GM06990 (cell line): Measurements from ENCODE around the gene CIC.

Experiments
- DNase-seq: peaks from one replicate; pipeline ENCODE4 v3.0.0-alpha.2; 2011; ENCODE audit not compliant: insufficient read length; ENCODE audit errors: extremely low read depth
- H3K27me3 ChIP-seq: replicated peaks from 2 replicates; pipeline ENCODE4 v1.6.0; 2011; ENCODE audit warnings: low read length; ENCODE audit not compliant: control insufficient read depth, insufficient read depth
- H3K36me3 ChIP-seq: 2 replicates; pipeline ENCODE4 v1.5.1; 2011; ENCODE audit warnings: low read length; ENCODE audit not compliant: control insufficient read depth, insufficient read depth
- H3K4me3 ChIP-seq: replicated peaks from 2 replicates; pipeline ENCODE4 v1.5.1; 2011; ENCODE audit warnings: low read depth, mild to moderate bottlenecking, control low read depth, low read length
- TF ChIP-seq, protein P1 (sequence below): IDR thresholded peaks from 2 replicates; pipeline ENCODE4 v1.5.1; 2011; ENCODE audit warnings: low read length, control low read depth, mild to moderate bottlenecking, inconsistent platforms; ENCODE audit not compliant: insufficient read depth, poor library complexity, severe bottlenecking

Gene CIC

DNA sequence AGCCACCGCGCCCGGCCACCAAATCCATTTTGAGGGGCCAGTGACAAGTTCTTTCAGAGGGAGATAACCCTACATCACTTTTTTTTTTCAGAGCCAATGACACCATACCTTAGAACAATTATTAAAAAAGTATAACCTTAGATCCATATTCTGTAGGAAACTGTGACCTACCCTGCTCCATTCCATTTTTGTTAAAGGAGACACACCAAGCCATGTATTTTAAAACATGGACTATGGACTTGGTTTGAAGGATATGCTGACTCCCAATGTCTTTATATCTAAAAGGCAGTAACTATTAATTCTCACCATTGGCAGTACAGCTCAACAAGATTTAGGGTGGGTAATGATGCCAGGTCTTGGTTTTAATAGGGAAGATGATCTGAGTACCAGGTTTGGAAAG, 27.8 kb upstream of the CIC start:
- no peaks in the 10 kb centered on the region for H3K27me3 ChIP-seq
- H3K36me3 ChIP-seq = peaks cover 13% of the 10 kb centered on the region
- peak overlapping the region; percentile 94 for H3K4me3 ChIP-seq
- TF ChIP-seq, protein P1, sequence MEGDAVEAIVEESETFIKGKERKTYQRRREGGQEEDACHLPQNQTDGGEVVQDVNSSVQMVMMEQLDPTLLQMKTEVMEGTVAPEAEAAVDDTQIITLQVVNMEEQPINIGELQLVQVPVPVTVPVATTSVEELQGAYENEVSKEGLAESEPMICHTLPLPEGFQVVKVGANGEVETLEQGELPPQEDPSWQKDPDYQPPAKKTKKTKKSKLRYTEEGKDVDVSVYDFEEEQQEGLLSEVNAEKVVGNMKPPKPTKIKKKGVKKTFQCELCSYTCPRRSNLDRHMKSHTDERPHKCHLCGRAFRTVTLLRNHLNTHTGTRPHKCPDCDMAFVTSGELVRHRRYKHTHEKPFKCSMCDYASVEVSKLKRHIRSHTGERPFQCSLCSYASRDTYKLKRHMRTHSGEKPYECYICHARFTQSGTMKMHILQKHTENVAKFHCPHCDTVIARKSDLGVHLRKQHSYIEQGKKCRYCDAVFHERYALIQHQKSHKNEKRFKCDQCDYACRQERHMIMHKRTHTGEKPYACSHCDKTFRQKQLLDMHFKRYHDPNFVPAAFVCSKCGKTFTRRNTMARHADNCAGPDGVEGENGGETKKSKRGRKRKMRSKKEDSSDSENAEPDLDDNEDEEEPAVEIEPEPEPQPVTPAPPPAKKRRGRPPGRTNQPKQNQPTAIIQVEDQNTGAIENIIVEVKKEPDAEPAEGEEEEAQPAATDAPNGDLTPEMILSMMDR = no peak
- no peak for DNase-seq

DNA sequence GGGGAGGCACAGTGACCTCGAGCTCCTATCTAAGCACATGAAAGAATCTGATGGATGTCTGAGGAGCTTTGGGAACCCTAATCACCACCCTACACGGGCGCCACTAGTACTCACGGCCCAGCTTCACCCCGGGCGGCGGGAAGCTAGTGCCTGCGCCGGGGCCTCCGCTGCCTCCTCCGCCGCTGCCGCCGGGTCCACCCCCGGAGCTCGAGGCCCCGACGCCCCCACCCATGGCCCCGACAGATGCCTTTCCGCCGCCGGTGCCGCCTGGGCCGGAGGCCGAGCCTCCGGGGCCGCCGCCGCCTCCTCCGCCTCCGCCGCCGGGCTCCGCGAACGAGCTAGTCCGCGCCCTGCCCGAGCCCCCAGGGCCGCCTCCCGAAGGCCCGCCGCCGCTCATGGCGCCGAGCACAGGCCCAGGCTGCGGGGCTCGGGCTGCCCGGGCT, 27.0 kb upstream of the CIC start:
- H3K36me3 ChIP-seq = peaks cover 8% of the 10 kb centered on the region
- no peak for DNase-seq
- no peaks in the 10 kb centered on the region for H3K27me3 ChIP-seq
- peak overlapping the region; percentile 94 for H3K4me3 ChIP-seq
- TF ChIP-seq, protein P1 = no peak

DNA sequence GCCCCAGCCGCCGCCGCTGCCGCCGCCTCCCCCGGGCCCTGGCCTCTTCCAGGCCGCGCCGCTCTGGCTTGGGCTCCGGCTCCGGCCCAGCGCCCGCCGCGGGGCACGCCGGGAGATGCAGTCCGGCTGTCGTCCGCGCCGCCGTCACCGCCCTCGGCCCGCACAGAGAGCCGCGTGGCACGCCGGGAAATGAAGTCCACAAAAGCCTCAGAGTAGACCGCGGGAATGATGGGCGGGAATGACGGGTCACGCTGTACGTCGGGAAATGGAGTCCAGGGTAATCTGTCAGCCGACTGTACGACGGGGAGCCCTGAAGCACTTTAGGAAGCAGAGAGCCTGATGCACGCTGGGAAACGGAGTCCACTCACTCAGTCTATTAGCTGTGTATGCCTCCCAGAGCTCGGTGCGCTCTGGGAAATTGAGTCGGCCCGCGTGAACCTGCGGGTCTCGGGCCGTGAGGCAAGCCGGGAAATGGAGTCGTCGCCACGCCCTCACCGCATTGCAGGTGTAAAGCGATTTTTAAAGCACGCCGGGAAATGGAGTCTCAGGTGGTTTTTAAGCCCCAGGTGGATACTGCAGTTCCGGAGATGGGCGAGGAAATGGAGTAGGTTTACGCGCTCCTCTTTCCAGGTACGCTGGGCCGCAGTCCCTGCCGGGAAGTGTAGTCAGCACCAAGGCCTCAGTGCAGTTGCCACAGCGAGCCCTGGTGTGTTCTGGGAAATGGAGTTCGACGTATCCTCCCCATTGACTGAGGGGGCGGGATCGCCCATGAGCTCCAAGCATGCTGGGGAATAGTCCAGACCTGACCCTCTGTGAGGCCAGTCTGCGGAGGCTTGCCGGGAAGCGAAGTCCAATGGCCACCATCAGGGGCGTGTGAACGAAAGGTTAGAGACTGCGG, 26.3 kb upstream of the CIC start, which contains the start of gene GSK3A:
Gene GSK3A, minus strand, starts transcription at position 91 of the 898 bp plus-strand sequence. CDS start 137 bp downstream, outside the sequence.
- Histone ChIP-seq H3K4me3 (peak within 1 kb of the TSS; percentile 94), H3K36me3 (peaks cover 8% of the 10 kb centered on the region), H3K27me3 (no peaks in the 10 kb centered on the region)
- DNase-seq = peak; percentile 98
- TF ChIP-seq, protein P1 = no peak

GRCh38 chr19:42244347-42245220, 24.5 kb upstream of the CIC start:
- Histone ChIP-seq H3K27me3 (no peaks in the 10 kb centered on the region), H3K4me3 (peak overlapping the region; percentile 94), H3K36me3 (peaks cover 7% of the 10 kb centered on the region)
- TF ChIP-seq, protein P1 = peak; percentile 77
- DNase-seq = peak; percentile 95

DNA sequence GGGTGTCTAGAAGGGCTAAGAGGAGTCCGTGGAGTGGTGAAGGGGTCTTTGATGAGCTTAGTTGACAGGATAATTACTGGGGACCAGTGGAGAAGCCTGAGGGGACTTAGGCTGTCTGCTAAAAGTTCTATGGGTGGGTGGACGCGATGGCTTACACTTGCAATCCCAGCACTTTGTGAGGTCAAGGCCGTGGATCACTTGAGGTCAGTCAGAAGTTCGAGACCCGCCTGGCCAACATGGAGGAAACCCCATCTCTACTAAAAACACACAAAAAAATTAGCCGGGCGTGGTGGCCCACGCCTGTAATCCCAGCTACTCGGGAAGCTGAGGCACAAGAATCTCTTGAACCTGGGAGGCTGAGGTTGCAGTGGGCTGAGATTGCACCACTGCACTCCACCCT, 23.8 kb upstream of the CIC start:
- TF ChIP-seq, protein P1 = no peak
- H3K27me3 ChIP-seq = no peaks in the 10 kb centered on the region
- no peak for DNase-seq
- H3K36me3 ChIP-seq = peaks cover 3% of the 10 kb centered on the region
- H3K4me3 ChIP-seq = peak overlapping the region; percentile 39
